HuH-7.5 (cell line): ENCODE measurements around the gene LCN1.
"Not testable (repeated sequence)": the region's sequence is repeated elsewhere in the genome, so short reads cannot be mapped to it uniquely, and the experiment has no call there.

ENCODE experiments used
- DNase-seq: peaks from one replicate; pipeline ENCODE4 v3.0.0; 2011; ENCODE audit warnings: low spot score

Gene LCN1

GRCh38 chr9:135522137-135522877 lies 1.1 kb downstream of the LCN1 start:
- DNase-seq, result no peak

GRCh38 chr9:135522931-135523330 lies 1.7 kb downstream of the LCN1 start:
- no peak for DNase-seq

- DNase-seq, result no peak
Measured at GRCh38 chr9:135523521-135524129, 2.4 kb downstream of the LCN1 start.

- no peak for DNase-seq
Measured at GRCh38 chr9:135524130-135524861, 3.1 kb downstream of the LCN1 start.

- DNase-seq, result no peak
Measured at GRCh38 chr9:135525241-135526088, 4.2 kb downstream of the LCN1 start.

GRCh38 chr9:135526089-135526729 lies 5.0 kb downstream of the LCN1 start:
- no peak for DNase-seq

- DNase-seq, result no peak
Measured at GRCh38 chr9:135526730-135527571, 5.7 kb downstream of the LCN1 start.

- DNase-seq, result not testable (repeated sequence)
Measured at GRCh38 chr9:135528842-135529435, 7.7 kb downstream of the LCN1 start.

GRCh38 chr9:135530146-135530545 lies 8.9 kb downstream of the LCN1 start:
- DNase-seq, result no peak

GRCh38 chr9:135531096-135531495 lies 9.9 kb downstream of the LCN1 start:
- DNase-seq, result no peak

GRCh38 chr9:135533113-135533512 lies 11.9 kb downstream of the LCN1 start:
- no peak for DNase-seq

GRCh38 chr9:135533674-135534073 lies 12.4 kb downstream of the LCN1 start:
- no peak for DNase-seq

GRCh38 chr9:135534192-135534711 lies 13.0 kb downstream of the LCN1 start:
- not testable (repeated sequence) for DNase-seq

- DNase-seq, result not testable (repeated sequence)
Measured at GRCh38 chr9:135534826-135535225, 13.6 kb downstream of the LCN1 start.

- DNase-seq, result not testable (repeated sequence)
Measured at GRCh38 chr9:135535631-135536030, 14.4 kb downstream of the LCN1 start.

- DNase-seq, result no peak
Measured at GRCh38 chr9:135536216-135536615, 15.0 kb downstream of the LCN1 start.

GRCh38 chr9:135543262-135543894 lies 22.1 kb downstream of the LCN1 start:
- not testable (repeated sequence) for DNase-seq

- DNase-seq, result no peak
Measured at GRCh38 chr9:135544981-135545635, 23.9 kb downstream of the LCN1 start.

GRCh38 chr9:135545646-135546176 lies 24.5 kb downstream of the LCN1 start, which contains the start of gene OBP2A:
OBP2A (plus strand) TSS chr9:135546126; CDS start chr9:135546181, 55 bp downstream.
- not testable (repeated sequence) for DNase-seq
